Measurements from ENCODE around the gene TBX1. TPM values are rescaled to one million over a fixed set of nuclear protein-coding genes. Genes with fewer than 3 reads are reported as not detected.
"Not testable (repeated sequence)": the region's sequence is repeated elsewhere in the genome, so short reads cannot be mapped to it uniquely, and the experiment has no call there.

Gene TBX1
- total RNA-seq, 1 experiment from 2014 or later = 12.8 TPM

DNA sequence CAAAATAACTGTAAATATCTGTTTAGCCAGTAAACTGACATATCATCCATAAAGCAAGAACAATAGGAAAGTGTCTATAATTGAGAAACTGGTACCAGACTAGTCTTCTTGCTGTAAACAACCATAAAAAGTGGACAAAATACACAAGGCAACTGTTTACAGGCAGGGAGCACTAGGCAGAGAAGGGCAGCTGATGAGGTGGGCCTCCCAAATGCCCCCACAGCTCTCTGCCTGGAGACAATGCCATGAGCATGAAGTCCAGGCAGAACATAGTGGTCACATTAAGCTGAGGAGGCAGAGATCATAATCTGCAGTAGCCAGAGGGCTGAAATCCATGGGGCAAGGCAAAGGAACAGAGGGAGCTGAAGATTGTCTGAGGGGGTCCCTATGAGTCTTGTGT lies 30.7 kb downstream of the TBX1 start (continued):
- TF ChIP-seq, protein P1, sequence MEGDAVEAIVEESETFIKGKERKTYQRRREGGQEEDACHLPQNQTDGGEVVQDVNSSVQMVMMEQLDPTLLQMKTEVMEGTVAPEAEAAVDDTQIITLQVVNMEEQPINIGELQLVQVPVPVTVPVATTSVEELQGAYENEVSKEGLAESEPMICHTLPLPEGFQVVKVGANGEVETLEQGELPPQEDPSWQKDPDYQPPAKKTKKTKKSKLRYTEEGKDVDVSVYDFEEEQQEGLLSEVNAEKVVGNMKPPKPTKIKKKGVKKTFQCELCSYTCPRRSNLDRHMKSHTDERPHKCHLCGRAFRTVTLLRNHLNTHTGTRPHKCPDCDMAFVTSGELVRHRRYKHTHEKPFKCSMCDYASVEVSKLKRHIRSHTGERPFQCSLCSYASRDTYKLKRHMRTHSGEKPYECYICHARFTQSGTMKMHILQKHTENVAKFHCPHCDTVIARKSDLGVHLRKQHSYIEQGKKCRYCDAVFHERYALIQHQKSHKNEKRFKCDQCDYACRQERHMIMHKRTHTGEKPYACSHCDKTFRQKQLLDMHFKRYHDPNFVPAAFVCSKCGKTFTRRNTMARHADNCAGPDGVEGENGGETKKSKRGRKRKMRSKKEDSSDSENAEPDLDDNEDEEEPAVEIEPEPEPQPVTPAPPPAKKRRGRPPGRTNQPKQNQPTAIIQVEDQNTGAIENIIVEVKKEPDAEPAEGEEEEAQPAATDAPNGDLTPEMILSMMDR (IDR thresholded peaks at IDR 0.05) = no peak
- TF ChIP-seq NFYB (CRISPR knock-in tag; conservative IDR thresholded peaks at IDR 0.05; ENCODE audit: low read depth) = no peak
- TF ChIP-seq GTF2I (CRISPR knock-in tag; conservative IDR thresholded peaks at IDR 0.05) = no peak
- TF ChIP-seq ZNF263 (CRISPR knock-in tag; IDR thresholded peaks at IDR 0.05; ENCODE audit: low read depth) = no peak
- TF ChIP-seq ZNF232 (CRISPR knock-in tag; IDR thresholded peaks at IDR 0.05) = no peak
- TF ChIP-seq USF1 (CRISPR knock-in tag; IDR thresholded peaks at IDR 0.05) = no peak
- no peak for TF ChIP-seq FOXJ3 (CRISPR knock-in tag; IDR thresholded peaks at IDR 0.05; ENCODE audit: borderline replicate concordance)
- TF ChIP-seq TEAD4 (CRISPR knock-in tag; IDR thresholded peaks at IDR 0.05) = no peak
- TF ChIP-seq, protein P2, sequence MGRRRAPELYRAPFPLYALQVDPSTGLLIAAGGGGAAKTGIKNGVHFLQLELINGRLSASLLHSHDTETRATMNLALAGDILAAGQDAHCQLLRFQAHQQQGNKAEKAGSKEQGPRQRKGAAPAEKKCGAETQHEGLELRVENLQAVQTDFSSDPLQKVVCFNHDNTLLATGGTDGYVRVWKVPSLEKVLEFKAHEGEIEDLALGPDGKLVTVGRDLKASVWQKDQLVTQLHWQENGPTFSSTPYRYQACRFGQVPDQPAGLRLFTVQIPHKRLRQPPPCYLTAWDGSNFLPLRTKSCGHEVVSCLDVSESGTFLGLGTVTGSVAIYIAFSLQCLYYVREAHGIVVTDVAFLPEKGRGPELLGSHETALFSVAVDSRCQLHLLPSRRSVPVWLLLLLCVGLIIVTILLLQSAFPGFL (CRISPR knock-in tag; IDR thresholded peaks at IDR 0.05; ENCODE audit: borderline replicate concordance) = no peak
- TF ChIP-seq NR3C1 (CRISPR knock-in tag; conservative IDR thresholded peaks at IDR 0.05; ENCODE audit: low read depth) = no peak

- Mint-ChIP-seq H3K36me3 (0 out of 2 replicates have a peak, but pooled peaks cover 3% of the 10 kb centered on the region), H3K4me3 (no peak overlapping the region), H3K27ac (no peak overlapping the region), H3K27me3 (ENCODE audit: low read depth) (no peaks in the 10 kb centered on the region; the same call in 1 of the 2 replicates), H3K9me3 (no peaks in the 10 kb centered on the region), H3K4me1 (no peaks in the 10 kb centered on the region)
- CTCF ChIA-PET = interaction anchor here (1.1 to 2.9 kb wide), 3 partner anchors 9 to 162 kb away, joined by 3 to 8 read pairs (median 7); no protein-coding TSS in a partner anchor
- DNase-seq (ENCODE audit: low spot score) (no peak), ATAC-seq (no peak)
- POLR2A ChIA-PET = no interaction called here
- TF ChIP-seq IRF2 (CRISPR knock-in tag; IDR thresholded peaks at IDR 0.05; ENCODE audit: borderline replicate concordance, low read depth) (no peak), MXD4 (CRISPR knock-in tag; IDR thresholded peaks at IDR 0.05; ENCODE audit: borderline replicate concordance) (no peak), RELA (CRISPR knock-in tag; IDR thresholded peaks at IDR 0.05; ENCODE audit: borderline replicate concordance) (no peak), AFF4 (CRISPR knock-in tag; IDR thresholded peaks at IDR 0.05; ENCODE audit: borderline replicate concordance) (no peak)
- TF ChIP-seq, protein P3, sequence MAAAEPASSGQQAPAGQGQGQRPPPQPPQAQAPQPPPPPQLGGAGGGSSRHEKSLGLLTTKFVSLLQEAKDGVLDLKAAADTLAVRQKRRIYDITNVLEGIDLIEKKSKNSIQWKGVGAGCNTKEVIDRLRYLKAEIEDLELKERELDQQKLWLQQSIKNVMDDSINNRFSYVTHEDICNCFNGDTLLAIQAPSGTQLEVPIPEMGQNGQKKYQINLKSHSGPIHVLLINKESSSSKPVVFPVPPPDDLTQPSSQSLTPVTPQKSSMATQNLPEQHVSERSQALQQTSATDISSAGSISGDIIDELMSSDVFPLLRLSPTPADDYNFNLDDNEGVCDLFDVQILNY (CRISPR knock-in tag; IDR thresholded peaks at IDR 0.05) = no peak
- TF ChIP-seq, protein P4, sequence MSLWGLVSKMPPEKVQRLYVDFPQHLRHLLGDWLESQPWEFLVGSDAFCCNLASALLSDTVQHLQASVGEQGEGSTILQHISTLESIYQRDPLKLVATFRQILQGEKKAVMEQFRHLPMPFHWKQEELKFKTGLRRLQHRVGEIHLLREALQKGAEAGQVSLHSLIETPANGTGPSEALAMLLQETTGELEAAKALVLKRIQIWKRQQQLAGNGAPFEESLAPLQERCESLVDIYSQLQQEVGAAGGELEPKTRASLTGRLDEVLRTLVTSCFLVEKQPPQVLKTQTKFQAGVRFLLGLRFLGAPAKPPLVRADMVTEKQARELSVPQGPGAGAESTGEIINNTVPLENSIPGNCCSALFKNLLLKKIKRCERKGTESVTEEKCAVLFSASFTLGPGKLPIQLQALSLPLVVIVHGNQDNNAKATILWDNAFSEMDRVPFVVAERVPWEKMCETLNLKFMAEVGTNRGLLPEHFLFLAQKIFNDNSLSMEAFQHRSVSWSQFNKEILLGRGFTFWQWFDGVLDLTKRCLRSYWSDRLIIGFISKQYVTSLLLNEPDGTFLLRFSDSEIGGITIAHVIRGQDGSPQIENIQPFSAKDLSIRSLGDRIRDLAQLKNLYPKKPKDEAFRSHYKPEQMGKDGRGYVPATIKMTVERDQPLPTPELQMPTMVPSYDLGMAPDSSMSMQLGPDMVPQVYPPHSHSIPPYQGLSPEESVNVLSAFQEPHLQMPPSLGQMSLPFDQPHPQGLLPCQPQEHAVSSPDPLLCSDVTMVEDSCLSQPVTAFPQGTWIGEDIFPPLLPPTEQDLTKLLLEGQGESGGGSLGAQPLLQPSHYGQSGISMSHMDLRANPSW (CRISPR knock-in tag; conservative IDR thresholded peaks at IDR 0.05; ENCODE audit: low read depth) = no peak
Observed at GRCh38 chr22:19791894-19792293, 31.3 kb downstream of the TBX1 start.

GRCh38 chr22:19792383-19792896 lies 31.9 kb downstream of the TBX1 start:
- POLR2A ChIA-PET; H3K4me1 Mint-ChIP-seq; H3K36me3 Mint-ChIP-seq; DNase-seq (ENCODE audit: low spot score); H3K27ac Mint-ChIP-seq; ATAC-seq; H3K4me3 Mint-ChIP-seq; H3K9me3 Mint-ChIP-seq; H3K27me3 Mint-ChIP-seq (ENCODE audit: low read depth): not testable (repeated sequence)
- CTCF ChIA-PET = interaction anchor here (0.8 to 2.1 kb wide), 2 partner anchors 62 to 161 kb away, joined by 6 to 8 read pairs; no protein-coding TSS in a partner anchor

Data from WTC11 (cell line).